HCT116 (cell line): Measurements from ENCODE around the gene RHBDD1. TPM values are rescaled to one million over a fixed set of nuclear protein-coding genes. Genes with fewer than 3 reads are reported as not detected.

Experiments used
- ATAC-seq: fragments of 200-7000 bp; cut with Tn5 transposase; 2 replicates; pipeline ENCODE4 v1.9.1; 2020; ENCODE audit warnings: mild to moderate bottlenecking, moderate library complexity
- BruUV-seq: library from RNA; stranded (reverse); fragments of 400-500 nt; replicated peaks from 2 replicates; lab custom pipeline; 2021; lab: Mats Ljungman, UMichigan
- CTCF ChIA-PET: fragments of 300-600 bp; sonication (Branson Sonifier 250); formaldehyde crosslinking; loops from one replicate; lab custom pipeline; 2021; ENCODE audit warnings: antibody characterized with exemption; lab: Charles Lee
- POLR2A ChIA-PET: fragments of 300-600, 350-600 bp; sonication (Branson Sonifier 250); formaldehyde crosslinking; loops from one replicate; lab custom pipeline; 2021; ENCODE audit warnings: antibody characterized with exemption; lab: Charles Lee
- RAD21 ChIA-PET, 2 experiments: fragments of 300-600 bp; sonication (Branson Sonifier 250); formaldehyde crosslinking; loops; one replicate each; lab custom pipeline; 2023; ENCODE audit warnings: low total read pairs in 2 of 2; ENCODE audit not compliant: uncharacterized antibody in 2 of 2, unreplicated experiment in 2 of 2, low non-redundant PET in 1 of 2; lab: Charles Lee
- DNase-seq: peaks from one replicate; pipeline ENCODE4 v3.0.0-alpha.2; 2010; ENCODE audit warnings: low read depth, low spot score
- H2AFZ ChIP-seq: fragments of 200-600 bp; shearing (Covaris generic), sonication (generic); 2 replicates; pipeline ENCODE4 v1.6.1; 2017; ENCODE audit warnings: low read depth, mixed run types, mixed read lengths, antibody characterized with exemption, low read length; ENCODE audit not compliant: poor library complexity, severe bottlenecking
- H3K27ac ChIP-seq: 2 replicates; pipeline ENCODE4 v1.5.1; 2012; ENCODE audit warnings: low read depth, low read length
- H3K27me3 ChIP-seq: fragments of 200-600 bp; sonication (generic); 2 replicates; pipeline ENCODE4 v1.6.1; 2016; ENCODE audit warnings: mixed run types, low read length, mixed read lengths; ENCODE audit not compliant: insufficient read depth
- H3K36me3 ChIP-seq, 2 experiments: fragments of 200-500 bp in 1 of 2; fragments of 200-600 bp in 1 of 2; sonication (Bioruptor generic) in 1 of 2; sonication (generic) in 1 of 2; 2 replicates each; pipeline versions ENCODE4 v1.5.1 to v1.6.1; 2014 to 2016; ENCODE audit warnings: low read length in 2 of 2, inconsistent platforms in 1 of 2, mixed read lengths in 1 of 2, mixed run types in 1 of 2; ENCODE audit not compliant: insufficient read depth in 2 of 2, control insufficient read depth in 1 of 2
- H3K4me1 ChIP-seq, 2 experiments: fragments of 200-600 bp in 1 of 2; sonication (generic) in 1 of 2; 2 replicates each; pipeline versions ENCODE4 v1.5.1 to v1.6.1; 2012 to 2017; ENCODE audit warnings: low read length in 2 of 2, inconsistent platforms in 1 of 2, mild to moderate bottlenecking in 1 of 2, mixed read lengths in 1 of 2, mixed run types in 1 of 2, moderate library complexity in 1 of 2; ENCODE audit not compliant: insufficient read depth in 2 of 2, control insufficient read depth in 1 of 2
- H3K4me2 ChIP-seq: fragments of 200-600 bp; sonication (generic); 2 replicates; pipeline ENCODE4 v1.6.1; 2017; ENCODE audit warnings: mixed run types, low read length, mixed read lengths
- H3K4me3 ChIP-seq, 2 experiments: fragments of 200-600 bp in 1 of 2; sonication (generic) in 1 of 2; replicated peaks in 1 of 2; 2 replicates each; pipeline ENCODE4 v1.5.1; 2011 to 2016; ENCODE audit warnings: low read length in 2 of 2, control low read depth in 1 of 2, low read depth in 1 of 2, mild to moderate bottlenecking in 1 of 2, mixed read lengths in 1 of 2, mixed run types in 1 of 2
- H3K79me2 ChIP-seq: fragments of 200-600 bp; sonication (generic); 2 replicates; pipeline ENCODE4 v1.6.1; 2017; ENCODE audit warnings: mild to moderate bottlenecking, mixed run types, low read length, moderate library complexity, mixed read lengths; ENCODE audit not compliant: insufficient read depth
- H3K9ac ChIP-seq: fragments of 200-600 bp; sonication (generic); 2 replicates; pipeline ENCODE4 v1.6.1; 2016; ENCODE audit warnings: low read length, mixed read lengths
- H3K9me2 ChIP-seq: fragments of 200-600 bp; sonication (generic), shearing (Covaris generic); 2 replicates; pipeline ENCODE4 v1.6.1; 2017; ENCODE audit warnings: mixed run types, mild to moderate bottlenecking, moderate library complexity; ENCODE audit not compliant: insufficient read depth
- H3K9me3 ChIP-seq, 2 experiments: fragments of 200-500 bp in 1 of 2; fragments of 200-600 bp in 1 of 2; sonication (Bioruptor generic) in 1 of 2; sonication (generic) in 1 of 2; 2 replicates each; pipeline ENCODE4 v1.6.1; 2014 to 2017; ENCODE audit warnings: low read length in 2 of 2, mixed read lengths in 2 of 2, inconsistent platforms in 1 of 2, low read depth in 1 of 2, mild to moderate bottlenecking in 1 of 2, mixed run types in 1 of 2, moderate library complexity in 1 of 2; ENCODE audit not compliant: control insufficient read depth in 1 of 2, insufficient read depth in 1 of 2
- H4K20me1 ChIP-seq: fragments of 200-600 bp; sonication (generic), shearing (Covaris generic); 2 replicates; pipeline ENCODE4 v1.6.1; 2017; ENCODE audit warnings: mixed run types, mild to moderate bottlenecking, moderate library complexity; ENCODE audit not compliant: insufficient read depth
- CBX3 ChIP-seq: IDR thresholded peaks from 2 replicates; pipeline ENCODE4 v1.6.1; 2012; ENCODE audit warnings: low read depth
- EZH2 ChIP-seq: fragments of 200-600 bp; sonication (generic); IDR thresholded peaks from 2 replicates; pipeline ENCODE4 v1.6.1; 2017; ENCODE audit warnings: antibody characterized with exemption, mixed run types
- SRF ChIP-seq: IDR thresholded peaks from 2 replicates; pipeline ENCODE4 v1.6.1; 2012; ENCODE audit warnings: low read depth
- YY1 ChIP-seq: IDR thresholded peaks from 2 replicates; pipeline ENCODE4 v1.6.1; 2011; ENCODE audit warnings: low read length, low read depth, moderate library complexity, mild to moderate bottlenecking; ENCODE audit not compliant: insufficient replicate concordance; ENCODE audit errors: extremely low read depth
- intact Hi-C: fragments of 100-400 bp; cut with micrococcal nuclease; formaldehyde crosslinking; loops from 2 replicates; pipeline ENCODE4 v1.10.0; 2022
- total RNA-seq: library from RNA; stranded (reverse); gene quantifications from one replicate; pipeline ENCODE4 v1.2.1, GENCODE V29; 2021; ENCODE audit not compliant: unreplicated experiment
- TF ChIP-seq, protein P1 (sequence below), 3 experiments: fragments of 200-600 bp in 1 of 3; sonication (generic) in 1 of 3; IDR thresholded peaks in 2 of 3; conservative IDR thresholded peaks in 1 of 3; 2 replicates each; pipeline ENCODE4 v1.5.1; 2012 to 2017; ENCODE audit warnings: low read depth in 2 of 3, low read length in 2 of 3, antibody characterized with exemption in 1 of 3, borderline replicate concordance in 1 of 3, control low read depth in 1 of 3, mild to moderate bottlenecking in 1 of 3, mixed read lengths in 1 of 3, mixed run types in 1 of 3, moderate library complexity in 1 of 3; ENCODE audit not compliant: insufficient read depth in 1 of 3
- TF ChIP-seq, protein P2 (sequence below): IDR thresholded peaks from 2 replicates; pipeline ENCODE4 v1.6.1; 2012
- TF ChIP-seq, protein P3 (sequence below): IDR thresholded peaks from 2 replicates; pipeline ENCODE4 v1.6.1; 2012

The RHBDD1 gene
- total RNA-seq, 1 experiment from 2014 or later = 73.8 TPM

DNA sequence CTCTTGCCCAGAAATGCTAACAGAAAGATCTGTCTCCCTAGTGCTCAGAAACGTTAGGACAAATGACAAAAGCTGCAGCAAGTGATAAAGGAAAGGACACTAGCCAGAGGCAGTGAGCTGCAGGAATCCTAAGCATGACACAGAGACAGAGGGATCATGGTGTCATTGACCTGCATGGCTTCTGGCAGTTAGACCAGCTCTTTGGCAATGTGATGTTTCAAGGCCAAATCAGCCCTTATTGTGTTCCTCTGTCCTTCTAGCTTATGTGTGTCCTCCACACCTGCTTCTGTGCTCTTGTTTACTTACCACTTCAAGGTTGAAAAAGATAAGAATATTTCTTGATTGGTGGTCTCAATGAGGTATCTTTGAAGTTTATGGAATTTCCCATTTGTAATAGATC lies 120.8 kb downstream of the RHBDD1 start:
- CTCF ChIA-PET = no interaction called here
- POLR2A ChIA-PET = no interaction called here

DNA sequence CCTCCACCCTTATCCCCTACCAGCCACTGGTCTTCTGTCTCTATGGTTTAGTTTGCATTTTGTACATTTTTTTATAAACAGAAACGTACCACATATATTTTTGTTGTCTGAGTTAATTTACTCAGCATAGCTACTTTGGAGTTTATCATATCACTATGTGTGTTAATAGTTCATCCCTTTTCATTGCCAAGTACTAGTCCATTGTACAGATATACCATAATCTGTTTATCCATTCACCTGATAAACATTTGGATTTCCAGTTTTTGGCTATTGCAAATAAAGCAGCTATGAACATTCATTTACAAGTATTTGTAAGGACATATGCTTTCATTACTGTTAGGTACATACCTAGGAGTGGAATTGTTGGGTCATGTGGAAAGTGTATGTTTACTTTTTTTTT lies 123.6 kb downstream of the RHBDD1 start:
- Histone ChIP-seq H3K27ac (no peak overlapping the region), H2AFZ (no peak overlapping the region), H3K27me3 (no peaks in the 10 kb centered on the region), H4K20me1 (no peaks in the 10 kb centered on the region), H3K9me3 (no peaks in the 10 kb centered on the region; a peak in 1 of 4 replicates), H3K4me1 (peaks cover 18 to 20% of the 10 kb centered on the region in 2 experiments), H3K9ac (no peak overlapping the region), H3K36me3 (no peaks in the 10 kb centered on the region), H3K4me2 (no peak overlapping the region), H3K4me3 (no peak overlapping the region), H3K9me2 (no peaks in the 10 kb centered on the region), H3K79me2 (no peaks in the 10 kb centered on the region)
- CTCF ChIA-PET = no interaction called here
- TF ChIP-seq CBX3 (no peak), SRF (no peak), YY1 (no peak)
- TF ChIP-seq, protein P1, sequence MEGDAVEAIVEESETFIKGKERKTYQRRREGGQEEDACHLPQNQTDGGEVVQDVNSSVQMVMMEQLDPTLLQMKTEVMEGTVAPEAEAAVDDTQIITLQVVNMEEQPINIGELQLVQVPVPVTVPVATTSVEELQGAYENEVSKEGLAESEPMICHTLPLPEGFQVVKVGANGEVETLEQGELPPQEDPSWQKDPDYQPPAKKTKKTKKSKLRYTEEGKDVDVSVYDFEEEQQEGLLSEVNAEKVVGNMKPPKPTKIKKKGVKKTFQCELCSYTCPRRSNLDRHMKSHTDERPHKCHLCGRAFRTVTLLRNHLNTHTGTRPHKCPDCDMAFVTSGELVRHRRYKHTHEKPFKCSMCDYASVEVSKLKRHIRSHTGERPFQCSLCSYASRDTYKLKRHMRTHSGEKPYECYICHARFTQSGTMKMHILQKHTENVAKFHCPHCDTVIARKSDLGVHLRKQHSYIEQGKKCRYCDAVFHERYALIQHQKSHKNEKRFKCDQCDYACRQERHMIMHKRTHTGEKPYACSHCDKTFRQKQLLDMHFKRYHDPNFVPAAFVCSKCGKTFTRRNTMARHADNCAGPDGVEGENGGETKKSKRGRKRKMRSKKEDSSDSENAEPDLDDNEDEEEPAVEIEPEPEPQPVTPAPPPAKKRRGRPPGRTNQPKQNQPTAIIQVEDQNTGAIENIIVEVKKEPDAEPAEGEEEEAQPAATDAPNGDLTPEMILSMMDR (IDR thresholded peaks at IDR 0.05 in 2 of 3, conservative IDR thresholded peaks at IDR 0.05 in 1 of 3; ENCODE audit: borderline replicate concordance in 1 of 3, insufficient read depth in 1 of 3, low read depth in 2 of 3, low read length in 2 of 3) = no peak
- TF ChIP-seq, protein P2, sequence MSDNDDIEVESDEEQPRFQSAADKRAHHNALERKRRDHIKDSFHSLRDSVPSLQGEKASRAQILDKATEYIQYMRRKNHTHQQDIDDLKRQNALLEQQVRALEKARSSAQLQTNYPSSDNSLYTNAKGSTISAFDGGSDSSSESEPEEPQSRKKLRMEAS = no peak
- TF ChIP-seq, protein P3, sequence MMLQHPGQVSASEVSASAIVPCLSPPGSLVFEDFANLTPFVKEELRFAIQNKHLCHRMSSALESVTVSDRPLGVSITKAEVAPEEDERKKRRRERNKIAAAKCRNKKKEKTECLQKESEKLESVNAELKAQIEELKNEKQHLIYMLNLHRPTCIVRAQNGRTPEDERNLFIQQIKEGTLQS = no peak
- DNase-seq (no peak), ATAC-seq (no peak)
- POLR2A ChIA-PET = no interaction called here
- RAD21 ChIA-PET = no interaction called here
- no TSS peak for BruUV-seq
- intact Hi-C loops = no loop called here

More for the DNA sequence above, 120.8 kb downstream of the RHBDD1 start:
- RAD21 ChIA-PET = no interaction called here
- no peak overlapping the region for H3K4me3 ChIP-seq
- no TSS peak for BruUV-seq
- no peaks in the 10 kb centered on the region for H3K79me2 ChIP-seq
- DNase-seq (no peak), ATAC-seq (no peak)
- no peaks in the 10 kb centered on the region; a peak in 1 of 4 replicates for H3K9me3 ChIP-seq
- no peaks in the 10 kb centered on the region for H3K27me3 ChIP-seq
- H3K9me2 ChIP-seq = no peaks in the 10 kb centered on the region
- intact Hi-C loops = no loop called here
- no peaks in the 10 kb centered on the region for H3K4me1 ChIP-seq
- TF ChIP-seq EZH2 = no peak
- no peak overlapping the region for H3K27ac ChIP-seq
- no peak overlapping the region for H3K4me2 ChIP-seq
- H2AFZ ChIP-seq = no peak overlapping the region
- no peak overlapping the region for H3K9ac ChIP-seq
- H4K20me1 ChIP-seq = no peaks in the 10 kb centered on the region
- H3K36me3 ChIP-seq = no peaks in the 10 kb centered on the region
